ENCODE data around the gene ZNHIT6.

The ZNHIT6 gene

DNA sequence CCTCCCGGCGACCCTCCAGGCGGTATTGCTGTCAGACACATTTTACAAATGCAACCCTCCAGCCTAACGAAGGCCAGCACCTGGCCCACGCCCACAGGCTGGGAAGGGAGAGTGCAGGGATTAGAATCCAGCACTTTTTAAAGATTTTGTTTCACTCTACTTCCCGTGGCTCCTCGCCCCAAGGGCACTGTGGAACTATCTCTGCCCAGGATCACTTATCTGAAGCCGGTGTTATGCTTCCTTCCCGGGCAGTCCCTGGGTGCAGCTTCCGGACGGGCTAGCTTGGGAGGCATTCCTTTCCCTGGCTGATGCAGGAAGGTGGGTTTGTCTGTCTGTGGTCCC, 91.9 kb downstream of the ZNHIT6 start:
- Histone ChIP-seq H2BK5ac (ENCODE audit: low read depth, low read length, poor library complexity, severe bottlenecking) (peak overlapping the region; percentile 2), H3K9ac (ENCODE audit: low read length) (no peak overlapping the region), H3K4me2 (ENCODE audit: low read length, poor library complexity, severe bottlenecking) (no peak overlapping the region), H3K14ac (ENCODE audit: low read length in 2 of 2) (no peak overlapping the region), H3K4me3 (ENCODE audit: insufficient read depth in 1 of 2, low read depth in 1 of 2, low read length in 2 of 2) (no peak overlapping the region), H2AK5ac (ENCODE audit: low read length, severe bottlenecking) (peak overlapping the region; percentile 93), H3K4ac (ENCODE audit: low read depth in 1 of 2, low read length in 2 of 2) (peak overlapping the region; percentile 36 to 41), H4K8ac (ENCODE audit: low read length) (no peak overlapping the region), H3K27ac (ENCODE audit: low read length, poor library complexity, severe bottlenecking) (no peak overlapping the region), H4K91ac (ENCODE audit: low read length) (peak overlapping the region; percentile 11), H3K27me3 (ENCODE audit: control insufficient read depth in 1 of 2, insufficient read depth in 1 of 2, low read length in 2 of 2) (no peaks in the 10 kb centered on the region), H2BK12ac (ENCODE audit: low read length in 2 of 2) (peak overlapping the region; percentile 70 to 75), H2BK120ac (ENCODE audit: low read depth, low read length) (no peak overlapping the region), H3K18ac (ENCODE audit: low read depth in 1 of 2, low read length in 2 of 2) (peak overlapping the region in 1 of 2 experiments; percentile 77), H3K9me3 (ENCODE audit: control insufficient read depth, low read length) (peaks cover 11% of the 10 kb centered on the region), H2BK15ac (ENCODE audit: low read depth, poor library complexity, severe bottlenecking) (no peak overlapping the region), H3K23ac (ENCODE audit: low read length in 2 of 2) (no peak overlapping the region), H3K79me1 (replicated peaks; ENCODE audit: low read length, poor library complexity, severe bottlenecking) (peaks cover 2% of the 10 kb centered on the region), H3K4me1 (ENCODE audit: control insufficient read depth, insufficient read depth, low read depth, low read length) (peaks cover 1% of the 10 kb centered on the region), H2AFZ (ENCODE audit: low read depth, low read length) (no peak overlapping the region), H3K36me3 (ENCODE audit: control insufficient read depth in 1 of 2, insufficient read depth in 2 of 2, low read depth in 1 of 2, low read length in 2 of 2) (peaks cover 0 to 6% of the 10 kb centered on the region in 2 experiments)
- no peak for DNase-seq
- 98% methylated on average over 8 of the region's 11 CpGs for WGBS

GRCh38 chr1:85615586-85616363, 92.5 kb downstream of the ZNHIT6 start:
- peak overlapping the region; percentile 11 for H4K91ac ChIP-seq (ENCODE audit: low read length)
- H3K9ac ChIP-seq (ENCODE audit: low read length) = no peak overlapping the region
- H3K14ac ChIP-seq (ENCODE audit: low read length in 2 of 2) = no peak overlapping the region
- no peak overlapping the region for H2BK15ac ChIP-seq (ENCODE audit: low read depth, poor library complexity, severe bottlenecking)
- H2BK5ac ChIP-seq (ENCODE audit: low read depth, low read length, poor library complexity, severe bottlenecking) = no peak overlapping the region
- peaks cover 2% of the 10 kb centered on the region for H3K79me1 ChIP-seq (replicated peaks; ENCODE audit: low read length, poor library complexity, severe bottlenecking)
- WGBS = 96% methylated on average over 38 of the region's 49 CpGs
- H3K4ac ChIP-seq (ENCODE audit: low read depth in 1 of 2, low read length in 2 of 2) = peak overlapping the region; percentile 36 to 41
- H3K27ac ChIP-seq (ENCODE audit: low read length, poor library complexity, severe bottlenecking) = no peak overlapping the region
- peak; percentile 68 for DNase-seq
- H3K36me3 ChIP-seq (ENCODE audit: control insufficient read depth in 1 of 2, insufficient read depth in 2 of 2, low read depth in 1 of 2, low read length in 2 of 2) = peaks cover 0 to 6% of the 10 kb centered on the region in 2 experiments
- peak overlapping the region; percentile 25 to 70 for H2BK12ac ChIP-seq (ENCODE audit: low read length in 2 of 2)
- H2AFZ ChIP-seq (ENCODE audit: low read depth, low read length) = no peak overlapping the region
- H2AK5ac ChIP-seq (ENCODE audit: low read length, severe bottlenecking) = peak overlapping the region; percentile 93
- no peak overlapping the region for H3K23ac ChIP-seq (ENCODE audit: low read length in 2 of 2)
- no peak overlapping the region for H3K4me2 ChIP-seq (ENCODE audit: low read length, poor library complexity, severe bottlenecking)
- no peak overlapping the region for H2BK120ac ChIP-seq (ENCODE audit: low read depth, low read length)
- peak overlapping the region in 1 of 2 experiments; percentile 77 for H3K18ac ChIP-seq (ENCODE audit: low read depth in 1 of 2, low read length in 2 of 2)
- H3K27me3 ChIP-seq (ENCODE audit: control insufficient read depth in 1 of 2, insufficient read depth in 1 of 2, low read length in 2 of 2) = no peaks in the 10 kb centered on the region
- H4K8ac ChIP-seq (ENCODE audit: low read length) = no peak overlapping the region
- no peak overlapping the region for H3K4me3 ChIP-seq (ENCODE audit: insufficient read depth in 1 of 2, low read depth in 1 of 2, low read length in 2 of 2)
- peaks cover 5% of the 10 kb centered on the region for H3K4me1 ChIP-seq (ENCODE audit: control insufficient read depth, insufficient read depth, low read depth, low read length)
- H3K9me3 ChIP-seq (ENCODE audit: control insufficient read depth, low read length) = peaks cover 6% of the 10 kb centered on the region

GRCh38 chr1:85612704-85613361, 95.4 kb downstream of the ZNHIT6 start:
- Histone ChIP-seq H2BK5ac (ENCODE audit: low read depth, low read length, poor library complexity, severe bottlenecking) (peak overlapping the region; percentile 97), H3K4ac (ENCODE audit: low read depth in 1 of 2, low read length in 2 of 2) (peak overlapping the region; percentile 86 to 93), H3K14ac (ENCODE audit: low read length in 2 of 2) (no peak overlapping the region), H3K18ac (ENCODE audit: low read depth in 1 of 2, low read length in 2 of 2) (peak overlapping the region; percentile 86 to 87), H4K8ac (ENCODE audit: low read length) (peak overlapping the region; percentile 75), H3K23ac (ENCODE audit: low read length in 2 of 2) (no peak overlapping the region), H2BK12ac (ENCODE audit: low read length in 2 of 2) (peak overlapping the region; percentile 37 to 69), H3K36me3 (ENCODE audit: control insufficient read depth in 1 of 2, insufficient read depth in 2 of 2, low read depth in 1 of 2, low read length in 2 of 2) (peaks cover 0 to 6% of the 10 kb centered on the region in 2 experiments), H3K9me3 (ENCODE audit: control insufficient read depth, low read length) (no peaks in the 10 kb centered on the region), H2AFZ (ENCODE audit: low read depth, low read length) (no peak overlapping the region), H3K4me1 (ENCODE audit: control insufficient read depth, insufficient read depth, low read depth, low read length) (peaks cover 13% of the 10 kb centered on the region), H3K4me3 (ENCODE audit: insufficient read depth in 1 of 2, low read depth in 1 of 2, low read length in 2 of 2) (peak overlapping the region in 1 of 2 experiments; percentile 27), H3K79me1 (replicated peaks; ENCODE audit: low read length, poor library complexity, severe bottlenecking) (peaks cover 2% of the 10 kb centered on the region), H3K27ac (ENCODE audit: low read length, poor library complexity, severe bottlenecking) (peak overlapping the region; percentile 100), H2BK15ac (ENCODE audit: low read depth, poor library complexity, severe bottlenecking) (no peak overlapping the region), H3K4me2 (ENCODE audit: low read length, poor library complexity, severe bottlenecking) (peak overlapping the region; percentile 29), H2AK5ac (ENCODE audit: low read length, severe bottlenecking) (peak overlapping the region; percentile 92), H3K9ac (ENCODE audit: low read length) (peak overlapping the region; percentile 92), H2BK120ac (ENCODE audit: low read depth, low read length) (peak overlapping the region; percentile 56), H4K91ac (ENCODE audit: low read length) (peak overlapping the region; percentile 87), H3K27me3 (ENCODE audit: control insufficient read depth in 1 of 2, insufficient read depth in 1 of 2, low read length in 2 of 2) (no peaks in the 10 kb centered on the region)
- DNase-seq = peak; percentile 83
- WGBS = 21% methylated on average over 6 of the region's 6 CpGs

DNA sequence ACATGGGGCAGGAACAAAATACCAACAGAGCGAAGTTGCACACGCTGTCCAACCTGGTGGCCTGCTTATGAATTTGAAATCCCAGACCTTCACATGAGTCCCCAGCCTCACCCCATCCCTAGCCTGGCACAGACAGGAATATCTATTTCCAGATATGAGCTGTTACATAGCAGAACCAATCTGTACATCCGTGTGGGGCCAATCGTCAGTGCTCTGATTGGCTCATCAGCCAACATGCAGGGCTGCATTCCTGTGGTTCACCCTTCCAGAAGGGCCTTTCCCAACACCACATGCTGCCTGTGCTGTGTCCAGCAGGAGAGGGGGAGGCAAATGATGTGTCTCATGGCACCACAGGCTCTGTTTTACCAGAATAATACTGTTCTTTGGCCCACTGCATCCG, 96.4 kb downstream of the ZNHIT6 start:
- H3K79me1 ChIP-seq (replicated peaks; ENCODE audit: low read length, poor library complexity, severe bottlenecking) = peaks cover 2% of the 10 kb centered on the region
- no peaks in the 10 kb centered on the region for H3K27me3 ChIP-seq (ENCODE audit: control insufficient read depth in 1 of 2, insufficient read depth in 1 of 2, low read length in 2 of 2)
- no peak overlapping the region for H3K4me2 ChIP-seq (ENCODE audit: low read length, poor library complexity, severe bottlenecking)
- peak overlapping the region; percentile 100 for H3K27ac ChIP-seq (ENCODE audit: low read length, poor library complexity, severe bottlenecking)
- H3K9me3 ChIP-seq (ENCODE audit: control insufficient read depth, low read length) = no peaks in the 10 kb centered on the region
- H2BK15ac ChIP-seq (ENCODE audit: low read depth, poor library complexity, severe bottlenecking) = no peak overlapping the region
- H3K14ac ChIP-seq (ENCODE audit: low read length in 2 of 2) = no peak overlapping the region
- H3K36me3 ChIP-seq (ENCODE audit: control insufficient read depth in 1 of 2, insufficient read depth in 2 of 2, low read depth in 1 of 2, low read length in 2 of 2) = peaks cover 0 to 6% of the 10 kb centered on the region in 2 experiments
- no peak overlapping the region for H2AFZ ChIP-seq (ENCODE audit: low read depth, low read length)
- WGBS = 11% methylated on average over 5 of the region's 5 CpGs
- H3K23ac ChIP-seq (ENCODE audit: low read length in 2 of 2) = no peak overlapping the region
- peak overlapping the region; percentile 60 to 62 for H3K18ac ChIP-seq (ENCODE audit: low read depth in 1 of 2, low read length in 2 of 2)
- no peak overlapping the region for H4K91ac ChIP-seq (ENCODE audit: low read length)
- H3K4ac ChIP-seq (ENCODE audit: low read depth in 1 of 2, low read length in 2 of 2) = peak overlapping the region in 1 of 2 experiments; percentile 66
- no peak overlapping the region for H4K8ac ChIP-seq (ENCODE audit: low read length)
- peaks cover 16% of the 10 kb centered on the region for H3K4me1 ChIP-seq (ENCODE audit: control insufficient read depth, insufficient read depth, low read depth, low read length)
- H2BK120ac ChIP-seq (ENCODE audit: low read depth, low read length) = peak overlapping the region; percentile 86
- peak overlapping the region; percentile 97 for H2BK5ac ChIP-seq (ENCODE audit: low read depth, low read length, poor library complexity, severe bottlenecking)
- peak; percentile 99 for DNase-seq
- peak overlapping the region; percentile 92 for H3K9ac ChIP-seq (ENCODE audit: low read length)
- peak overlapping the region in 1 of 2 experiments; percentile 29 for H3K4me3 ChIP-seq (ENCODE audit: insufficient read depth in 1 of 2, low read depth in 1 of 2, low read length in 2 of 2)
- H2BK12ac ChIP-seq (ENCODE audit: low read length in 2 of 2) = peak overlapping the region in 1 of 2 experiments; percentile 95
- H2AK5ac ChIP-seq (ENCODE audit: low read length, severe bottlenecking) = peak overlapping the region; percentile 77
